ENCODE results near the gene ZNF133. TPM values are rescaled to one million over a fixed set of nuclear protein-coding genes. Genes with fewer than 3 reads are reported as not detected.
"Not testable (repeated sequence)": the region's sequence is repeated elsewhere in the genome, so short reads cannot be mapped to it uniquely, and the experiment has no call there.

Gene ZNF133
- total RNA-seq: 10 to 100 TPM in 1 of 2 donors, 1 to 10 TPM in 1; 3.0 to 11.6 TPM

- peaks cover 0 to 17% of the 10 kb centered on the region in 2 donors for H3K4me1 ChIP-seq
- H3K27me3 ChIP-seq: no peaks in the 10 kb centered on the region
- no peak for TF ChIP-seq CTCF (IDR thresholded peaks at IDR 0.05)
- peaks cover 0 to 23% of the 10 kb centered on the region in 2 donors for H3K9me3 ChIP-seq
- peak; percentile 95 for DNase-seq (ENCODE audit: low spot score)
- H3K27ac ChIP-seq: peak within 1 kb of the TSS; percentile 94 to 98
- no peaks in the 10 kb centered on the region for H3K36me3 ChIP-seq
- peak within 1 kb of the TSS; percentile 91 to 92 for H3K4me3 ChIP-seq
Observed at GRCh38 chr20:18287915-18288748, at the start of gene ZNF133. TSS of gene ZNF133 (plus strand) at chr20:18288527. CDS start at chr20:18305687, 17,160 bp downstream.

DNA sequence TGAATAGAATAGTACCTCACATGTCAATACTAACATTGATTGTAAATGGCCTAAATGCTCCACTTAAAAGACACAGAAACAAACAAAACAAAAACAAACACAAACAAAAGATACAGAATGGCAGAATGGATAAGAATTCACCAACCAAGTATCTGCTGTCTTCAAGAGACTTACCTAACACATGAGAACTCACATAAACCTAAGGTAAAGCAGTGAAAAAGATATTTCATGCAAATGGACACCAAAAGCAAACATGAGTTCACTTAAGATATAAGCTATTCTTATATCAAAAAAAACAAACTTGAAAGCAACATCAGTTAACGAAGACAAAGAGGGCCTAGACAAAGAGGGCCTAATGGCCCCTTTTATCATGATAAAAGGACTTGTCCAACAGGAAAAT, 47.3 kb upstream of the ZNF133 start:
- no peaks in the 10 kb centered on the region for H3K27me3 ChIP-seq
- DNase-seq (ENCODE audit: low spot score): no peak
- no peaks in the 10 kb centered on the region for H3K36me3 ChIP-seq
- no peaks in the 10 kb centered on the region for H3K4me1 ChIP-seq
- no peaks in the 10 kb centered on the region for H3K9me3 ChIP-seq
- H3K27ac ChIP-seq: no peak overlapping the region
- no peak for TF ChIP-seq CTCF (IDR thresholded peaks at IDR 0.05)
- no peak overlapping the region for H3K4me3 ChIP-seq

DNA sequence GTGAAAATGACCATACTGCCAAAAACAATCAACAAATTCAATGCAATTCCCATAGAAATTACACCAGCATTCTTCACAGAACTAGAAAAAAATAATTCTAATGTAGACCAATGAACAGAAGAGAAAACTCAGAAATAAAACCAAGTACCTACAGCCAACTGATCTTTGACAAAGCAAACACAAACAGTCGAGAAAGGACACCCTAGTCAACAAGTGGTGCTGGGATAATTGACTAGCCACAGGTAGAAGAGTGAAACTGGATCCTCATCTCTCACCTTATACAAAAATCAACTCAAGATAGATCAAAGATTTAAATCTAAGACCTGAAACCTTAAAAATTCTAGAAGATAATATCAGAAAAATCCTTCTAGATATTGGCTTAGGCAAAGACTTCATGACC, 44.5 kb upstream of the ZNF133 start:
- Histone ChIP-seq H3K27ac (no peak overlapping the region), H3K4me3 (no peak overlapping the region), H3K27me3 (no peaks in the 10 kb centered on the region), H3K4me1 (no peaks in the 10 kb centered on the region), H3K9me3 (no peaks in the 10 kb centered on the region), H3K36me3 (no peaks in the 10 kb centered on the region)
- DNase-seq (ENCODE audit: low spot score): no peak
- TF ChIP-seq CTCF (IDR thresholded peaks at IDR 0.05): no peak

DNA sequence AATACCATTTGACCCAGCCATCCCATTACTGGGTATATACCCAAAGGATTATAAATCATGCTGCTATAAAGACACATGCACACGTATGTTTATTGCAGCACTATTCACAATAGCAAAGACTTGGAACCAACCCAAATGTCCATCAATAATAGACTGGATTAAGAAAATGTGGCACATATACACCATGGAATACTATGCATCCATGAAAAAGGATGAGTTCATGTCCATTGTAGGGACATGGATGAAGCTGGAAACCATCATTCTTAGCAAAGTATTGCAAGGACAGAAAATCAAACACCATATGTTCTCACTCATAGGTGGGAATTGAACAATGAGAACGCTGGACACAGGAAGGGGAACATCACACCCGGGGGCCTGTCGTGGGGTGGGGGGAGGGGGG, 39.8 kb upstream of the ZNF133 start:
- DNase-seq (ENCODE audit: low spot score); H3K36me3 ChIP-seq; H3K27ac ChIP-seq; H3K4me3 ChIP-seq; H3K9me3 ChIP-seq; H3K27me3 ChIP-seq; H3K4me1 ChIP-seq: not testable (repeated sequence)

DNA sequence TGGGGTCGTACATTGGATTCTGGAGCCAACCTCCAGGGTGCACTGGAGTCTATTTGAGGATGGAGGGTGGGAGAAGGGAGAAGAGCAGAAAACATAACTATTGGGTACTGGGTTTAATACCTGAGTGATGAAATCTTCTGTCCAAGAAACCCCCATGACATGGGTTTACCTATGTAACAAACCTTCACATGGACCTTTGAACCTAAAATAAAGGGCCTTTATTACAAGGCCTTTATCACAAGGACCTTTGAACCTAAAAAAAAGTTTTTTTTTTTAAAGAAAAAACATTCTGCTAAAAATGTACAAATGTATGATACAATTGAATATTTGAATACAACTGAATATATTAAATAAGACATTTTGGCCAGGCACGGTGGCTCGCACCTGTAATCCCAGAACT, 38.1 kb upstream of the ZNF133 start:
- H3K4me1 ChIP-seq: no peaks in the 10 kb centered on the region
- DNase-seq (ENCODE audit: low spot score): no peak

More for the DNA sequence above, 38.1 kb upstream of the ZNF133 start:
- H3K9me3 ChIP-seq: no peaks in the 10 kb centered on the region
- H3K36me3 ChIP-seq: no peaks in the 10 kb centered on the region
- no peaks in the 10 kb centered on the region for H3K27me3 ChIP-seq
- TF ChIP-seq CTCF (IDR thresholded peaks at IDR 0.05): no peak
- no peak overlapping the region for H3K27ac ChIP-seq
- H3K4me3 ChIP-seq: no peak overlapping the region

All from right atrium auricular region (tissue), 2 donors.